ENCODE data around the gene ZNF423.

The ZNF423 gene

GRCh38 chr16:49712106-49712505, 143.8 kb downstream of the ZNF423 start:
- TF ChIP-seq, protein P1, sequence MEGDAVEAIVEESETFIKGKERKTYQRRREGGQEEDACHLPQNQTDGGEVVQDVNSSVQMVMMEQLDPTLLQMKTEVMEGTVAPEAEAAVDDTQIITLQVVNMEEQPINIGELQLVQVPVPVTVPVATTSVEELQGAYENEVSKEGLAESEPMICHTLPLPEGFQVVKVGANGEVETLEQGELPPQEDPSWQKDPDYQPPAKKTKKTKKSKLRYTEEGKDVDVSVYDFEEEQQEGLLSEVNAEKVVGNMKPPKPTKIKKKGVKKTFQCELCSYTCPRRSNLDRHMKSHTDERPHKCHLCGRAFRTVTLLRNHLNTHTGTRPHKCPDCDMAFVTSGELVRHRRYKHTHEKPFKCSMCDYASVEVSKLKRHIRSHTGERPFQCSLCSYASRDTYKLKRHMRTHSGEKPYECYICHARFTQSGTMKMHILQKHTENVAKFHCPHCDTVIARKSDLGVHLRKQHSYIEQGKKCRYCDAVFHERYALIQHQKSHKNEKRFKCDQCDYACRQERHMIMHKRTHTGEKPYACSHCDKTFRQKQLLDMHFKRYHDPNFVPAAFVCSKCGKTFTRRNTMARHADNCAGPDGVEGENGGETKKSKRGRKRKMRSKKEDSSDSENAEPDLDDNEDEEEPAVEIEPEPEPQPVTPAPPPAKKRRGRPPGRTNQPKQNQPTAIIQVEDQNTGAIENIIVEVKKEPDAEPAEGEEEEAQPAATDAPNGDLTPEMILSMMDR (IDR thresholded peaks at IDR 0.05; ENCODE audit: low read depth, low read length): no peak
- DNase-seq (ENCODE audit: extremely low read depth, low read depth): no peak

- TF ChIP-seq, protein P1 (IDR thresholded peaks at IDR 0.05; ENCODE audit: low read depth, low read length): no peak
- DNase-seq (ENCODE audit: extremely low read depth, low read depth): no peak
Measured at GRCh38 chr16:49709057-49709456, 146.9 kb downstream of the ZNF423 start.

DNA sequence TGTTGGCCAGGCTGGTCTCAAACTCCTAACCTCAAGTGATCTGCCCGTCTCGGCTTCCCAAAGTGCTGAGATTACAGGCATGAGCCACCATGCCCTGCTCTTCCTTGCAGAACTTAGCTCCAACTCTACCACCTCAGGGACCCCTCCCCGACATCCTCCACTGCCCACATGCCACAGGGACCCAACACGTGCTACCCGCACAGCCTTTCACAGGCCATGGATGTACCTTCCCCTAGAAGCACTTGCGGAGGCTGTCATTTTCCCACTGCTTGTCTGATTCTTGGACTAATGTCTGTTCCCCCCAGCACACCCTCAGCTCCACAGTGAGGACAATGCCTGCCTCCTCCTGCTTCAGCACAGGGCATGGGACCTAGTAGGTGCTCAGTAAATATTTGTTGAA, 147.4 kb downstream of the ZNF423 start:
- DNase-seq (ENCODE audit: extremely low read depth, low read depth): no peak
- TF ChIP-seq, protein P1 (IDR thresholded peaks at IDR 0.05; ENCODE audit: low read depth, low read length): no peak

DNA sequence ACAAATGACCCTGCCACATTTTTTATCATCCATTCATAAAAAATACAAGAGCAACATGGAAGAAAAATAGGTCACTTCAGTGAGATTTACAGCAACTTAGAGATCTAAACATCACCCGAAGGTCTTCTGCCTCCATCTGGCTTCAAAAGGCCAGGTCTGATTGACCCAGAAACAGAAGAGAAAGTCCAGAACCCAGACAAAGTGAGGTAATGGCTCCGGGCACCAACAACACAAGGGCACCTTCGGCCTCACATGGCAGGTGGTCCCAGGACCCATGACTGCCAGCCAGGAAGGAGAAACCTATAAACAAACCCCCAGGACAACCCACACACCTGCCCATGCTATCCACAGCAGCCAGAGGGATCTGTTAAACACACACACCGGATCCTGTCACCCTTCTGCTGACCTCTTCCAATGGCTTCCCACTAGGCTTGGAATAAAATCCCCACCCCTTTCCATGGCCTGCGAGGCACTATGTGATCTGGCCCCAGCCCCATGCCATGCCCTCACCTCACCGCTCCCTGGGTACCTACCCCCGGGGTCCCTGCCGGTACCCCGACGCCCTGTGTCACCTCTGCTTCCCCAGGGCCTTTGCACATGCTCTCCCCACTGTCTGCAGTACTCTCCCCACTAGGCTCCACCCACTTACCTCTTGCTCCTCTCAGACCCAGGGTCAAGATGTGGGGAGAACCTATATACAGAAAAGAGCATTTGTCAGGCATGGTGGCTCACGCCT, 149.1 kb downstream of the ZNF423 start:
- TF ChIP-seq, protein P1 (IDR thresholded peaks at IDR 0.05; ENCODE audit: low read depth, low read length): no peak
- DNase-seq (ENCODE audit: extremely low read depth, low read depth): no peak

DNA sequence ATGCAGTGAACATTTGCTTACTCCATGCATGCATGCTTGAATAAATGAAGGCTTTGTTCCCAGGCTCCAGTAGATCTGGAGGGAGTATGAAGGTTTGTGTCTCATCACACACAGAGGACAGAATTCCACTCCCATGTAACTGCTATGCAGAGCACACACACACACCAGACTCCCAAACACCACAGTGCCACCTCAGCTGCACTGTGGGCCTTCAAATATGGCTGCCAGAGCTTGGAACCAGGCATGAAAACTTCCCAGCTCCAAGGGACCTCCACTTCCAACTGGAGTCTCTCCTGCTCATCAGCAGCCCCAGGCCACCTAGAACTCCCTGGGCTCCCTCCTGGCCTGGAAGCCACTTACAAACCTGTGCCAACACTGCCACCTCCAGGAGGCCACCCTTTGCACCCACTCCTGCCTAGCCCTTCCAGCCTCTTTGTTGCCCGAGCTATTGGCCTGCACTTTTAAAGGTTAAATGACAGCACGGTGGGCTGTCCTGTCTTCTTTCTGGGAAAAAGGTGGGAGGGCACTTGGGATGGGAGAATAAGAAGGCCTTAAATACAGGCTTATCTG, 151.2 kb downstream of the ZNF423 start:
- TF ChIP-seq, protein P1 (IDR thresholded peaks at IDR 0.05; ENCODE audit: low read depth, low read length): peak; percentile 6
- DNase-seq (ENCODE audit: extremely low read depth, low read depth): no peak

DNA sequence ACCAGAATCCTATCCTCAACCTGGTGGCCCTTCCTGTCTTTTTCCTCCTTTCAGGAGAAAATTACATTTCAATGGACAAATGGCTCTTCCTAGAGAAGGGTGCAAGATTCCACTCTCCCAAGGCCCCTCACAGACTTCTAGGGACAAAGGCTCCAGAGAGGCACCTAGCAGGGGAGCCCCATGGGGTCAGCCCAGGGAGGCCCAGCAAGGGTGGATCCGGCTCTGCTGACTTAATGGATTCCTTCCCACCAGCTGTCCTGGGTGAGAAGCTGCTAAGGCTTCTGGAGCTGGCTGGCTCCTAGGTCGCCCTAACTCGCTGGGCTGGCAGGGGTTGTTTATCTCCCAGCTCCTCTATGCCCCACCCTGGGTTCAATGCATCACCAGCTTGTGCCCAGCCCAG, 152.4 kb downstream of the ZNF423 start:
- DNase-seq (ENCODE audit: extremely low read depth, low read depth): no peak
- TF ChIP-seq, protein P1 (IDR thresholded peaks at IDR 0.05; ENCODE audit: low read depth, low read length): no peak

DNA sequence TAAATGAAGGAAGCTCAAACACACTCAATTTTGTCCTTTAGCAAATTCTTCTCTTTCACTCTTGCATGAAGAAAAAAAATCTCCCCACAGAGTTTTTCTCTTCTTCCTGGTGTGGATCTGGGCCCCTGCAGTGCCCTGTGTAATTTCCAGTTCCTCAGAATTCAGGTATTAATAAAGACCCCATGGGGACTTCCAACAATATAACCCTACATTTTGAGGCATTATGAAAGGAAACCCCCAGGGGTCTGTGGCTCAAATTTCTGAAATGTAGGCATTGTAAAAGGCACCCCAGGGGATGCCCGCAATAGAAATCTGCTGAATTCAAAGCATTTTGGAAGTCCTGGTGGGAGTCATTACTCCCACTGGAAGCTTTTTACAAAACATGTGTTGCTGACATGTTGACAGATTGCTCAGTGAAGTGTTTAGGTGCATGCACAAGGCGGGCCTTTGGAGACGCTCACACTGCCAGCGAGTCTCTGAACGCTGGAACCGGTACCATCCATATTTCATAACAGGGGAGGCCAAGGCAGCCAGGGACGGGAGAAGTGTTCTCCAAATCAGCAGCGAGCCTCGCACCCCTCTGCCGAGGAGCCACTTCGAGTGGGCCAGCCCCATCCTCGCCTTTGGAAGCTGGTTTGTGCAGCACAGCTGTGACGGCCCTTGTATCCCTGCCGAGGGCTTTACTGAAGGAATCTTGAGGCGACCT, 154.0 kb downstream of the ZNF423 start:
- TF ChIP-seq, protein P1 (IDR thresholded peaks at IDR 0.05; ENCODE audit: low read depth, low read length): no peak
- DNase-seq (ENCODE audit: extremely low read depth, low read depth): no peak

All from AG09319 (cell line).